Measurements from ENCODE around the gene ACVR1B.

Gene ACVR1B

DNA sequence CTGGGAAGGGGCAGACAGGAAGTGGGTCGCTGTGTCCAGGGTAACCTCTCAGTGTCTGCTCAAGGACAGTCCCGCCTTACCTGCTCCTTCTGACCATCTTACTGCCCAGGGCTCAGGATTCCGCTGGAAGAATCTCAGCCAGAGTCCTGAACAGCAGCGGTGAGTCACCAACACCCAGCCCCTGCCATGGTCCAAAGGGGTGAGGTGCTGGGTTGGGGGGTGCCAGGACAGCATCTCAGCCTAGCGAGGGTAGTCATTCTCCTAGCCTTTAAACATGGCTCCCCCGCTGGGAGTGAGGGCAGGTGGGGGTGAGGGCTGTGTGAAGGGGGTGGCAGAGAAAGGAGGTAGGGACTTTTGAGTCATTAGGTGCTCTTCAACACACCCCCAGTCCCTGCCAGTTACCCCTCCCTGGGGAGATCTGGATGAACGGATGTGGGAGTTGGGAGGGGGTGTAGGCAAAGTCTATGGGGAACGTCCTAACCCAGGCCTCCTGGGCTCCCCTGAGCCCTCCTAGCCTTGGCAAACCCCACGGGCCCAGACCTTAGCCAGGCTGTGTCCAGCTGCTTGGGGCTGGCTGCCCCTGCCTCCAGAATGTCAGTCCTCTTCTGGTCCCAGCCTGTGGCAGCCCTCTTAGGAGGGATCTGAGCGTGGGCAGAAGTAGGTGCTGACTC lies 57.7 kb downstream of the ACVR1B start:
- no peak overlapping the region for H3K27ac ChIP-seq (ENCODE audit: low read length)

DNA sequence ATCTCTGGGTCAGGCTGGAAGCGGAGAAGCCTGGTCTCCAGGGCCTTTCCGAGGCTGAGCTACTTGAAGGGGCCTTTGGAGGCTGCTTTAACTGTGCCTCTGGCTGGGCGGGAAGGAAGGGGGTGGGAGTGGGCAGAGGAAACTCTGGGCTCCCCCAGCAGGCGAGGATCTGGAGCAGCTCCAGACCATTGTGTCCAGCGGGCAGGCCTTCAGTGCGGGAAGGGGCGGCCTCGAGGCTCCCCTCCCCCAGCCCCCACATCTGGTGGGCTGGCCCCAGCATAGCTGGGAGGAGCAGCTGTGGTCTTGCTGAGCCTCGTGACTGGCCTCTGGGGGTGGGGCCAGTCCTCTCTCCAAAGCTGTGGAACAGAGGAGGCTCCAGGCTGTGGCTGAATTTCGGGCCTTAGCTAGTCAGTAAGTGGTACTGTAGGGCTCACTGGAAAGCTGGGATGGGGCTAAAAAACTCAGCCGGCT lies 58.7 kb downstream of the ACVR1B start:
- Histone ChIP-seq H3K9ac (ENCODE audit: low read depth, low read length) (no peak overlapping the region), H3K4me2 (ENCODE audit: insufficient read depth, low read length) (no peak overlapping the region), H3K4me1 (ENCODE audit: insufficient read depth, low read length) (peaks cover 16% of the 10 kb centered on the region), H3K36me3 (ENCODE audit: insufficient read depth, low read length) (no peaks in the 10 kb centered on the region), H3K27ac (ENCODE audit: low read length) (no peak overlapping the region), H3K79me2 (ENCODE audit: insufficient read depth, low read length) (no peaks in the 10 kb centered on the region), H4K20me1 (ENCODE audit: insufficient read depth, low read length) (peaks cover 16% of the 10 kb centered on the region), H2AFZ (ENCODE audit: low read depth, low read length) (no peak overlapping the region), H3K4me3 (ENCODE audit: low read depth in 1 of 2, low read length in 2 of 2) (no peak overlapping the region), H3K9me3 (ENCODE audit: insufficient read depth, low read length, severe bottlenecking) (no peaks in the 10 kb centered on the region), H3K27me3 (ENCODE audit: insufficient read depth, low read length, poor library complexity) (peaks cover 38% of the 10 kb centered on the region)
- DNase-seq (no peak), ATAC-seq (ENCODE audit: insufficient read depth, low read depth) (no peak)
- TF ChIP-seq, protein P1, sequence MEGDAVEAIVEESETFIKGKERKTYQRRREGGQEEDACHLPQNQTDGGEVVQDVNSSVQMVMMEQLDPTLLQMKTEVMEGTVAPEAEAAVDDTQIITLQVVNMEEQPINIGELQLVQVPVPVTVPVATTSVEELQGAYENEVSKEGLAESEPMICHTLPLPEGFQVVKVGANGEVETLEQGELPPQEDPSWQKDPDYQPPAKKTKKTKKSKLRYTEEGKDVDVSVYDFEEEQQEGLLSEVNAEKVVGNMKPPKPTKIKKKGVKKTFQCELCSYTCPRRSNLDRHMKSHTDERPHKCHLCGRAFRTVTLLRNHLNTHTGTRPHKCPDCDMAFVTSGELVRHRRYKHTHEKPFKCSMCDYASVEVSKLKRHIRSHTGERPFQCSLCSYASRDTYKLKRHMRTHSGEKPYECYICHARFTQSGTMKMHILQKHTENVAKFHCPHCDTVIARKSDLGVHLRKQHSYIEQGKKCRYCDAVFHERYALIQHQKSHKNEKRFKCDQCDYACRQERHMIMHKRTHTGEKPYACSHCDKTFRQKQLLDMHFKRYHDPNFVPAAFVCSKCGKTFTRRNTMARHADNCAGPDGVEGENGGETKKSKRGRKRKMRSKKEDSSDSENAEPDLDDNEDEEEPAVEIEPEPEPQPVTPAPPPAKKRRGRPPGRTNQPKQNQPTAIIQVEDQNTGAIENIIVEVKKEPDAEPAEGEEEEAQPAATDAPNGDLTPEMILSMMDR (IDR thresholded peaks at IDR 0.05; ENCODE audit: borderline replicate concordance, extremely low read depth, low read length, poor library complexity, severe bottlenecking) = no peak

More for the DNA sequence above, 57.7 kb downstream of the ACVR1B start:
- peaks cover 17% of the 10 kb centered on the region for H4K20me1 ChIP-seq (ENCODE audit: insufficient read depth, low read length)
- DNase-seq (no peak), ATAC-seq (ENCODE audit: insufficient read depth, low read depth) (no peak)
- H3K27me3 ChIP-seq (ENCODE audit: insufficient read depth, low read length, poor library complexity) = peaks cover 38% of the 10 kb centered on the region
- H3K79me2 ChIP-seq (ENCODE audit: insufficient read depth, low read length) = no peaks in the 10 kb centered on the region
- no peaks in the 10 kb centered on the region for H3K9me3 ChIP-seq (ENCODE audit: insufficient read depth, low read length, severe bottlenecking)
- H3K4me3 ChIP-seq (ENCODE audit: low read depth in 1 of 2, low read length in 2 of 2) = no peak overlapping the region
- H3K9ac ChIP-seq (ENCODE audit: low read depth, low read length) = no peak overlapping the region
- TF ChIP-seq EZH2 (IDR thresholded peaks at IDR 0.05; ENCODE audit: borderline replicate concordance, low read depth, low read length, severe bottlenecking) = no peak
- TF ChIP-seq, protein P1 (IDR thresholded peaks at IDR 0.05; ENCODE audit: borderline replicate concordance, extremely low read depth, low read length, poor library complexity, severe bottlenecking) = no peak
- H2AFZ ChIP-seq (ENCODE audit: low read depth, low read length) = no peak overlapping the region
- H3K4me1 ChIP-seq (ENCODE audit: insufficient read depth, low read length) = peaks cover 16% of the 10 kb centered on the region
- H3K36me3 ChIP-seq (ENCODE audit: insufficient read depth, low read length) = no peaks in the 10 kb centered on the region
- H3K4me2 ChIP-seq (ENCODE audit: insufficient read depth, low read length) = no peak overlapping the region

DNA sequence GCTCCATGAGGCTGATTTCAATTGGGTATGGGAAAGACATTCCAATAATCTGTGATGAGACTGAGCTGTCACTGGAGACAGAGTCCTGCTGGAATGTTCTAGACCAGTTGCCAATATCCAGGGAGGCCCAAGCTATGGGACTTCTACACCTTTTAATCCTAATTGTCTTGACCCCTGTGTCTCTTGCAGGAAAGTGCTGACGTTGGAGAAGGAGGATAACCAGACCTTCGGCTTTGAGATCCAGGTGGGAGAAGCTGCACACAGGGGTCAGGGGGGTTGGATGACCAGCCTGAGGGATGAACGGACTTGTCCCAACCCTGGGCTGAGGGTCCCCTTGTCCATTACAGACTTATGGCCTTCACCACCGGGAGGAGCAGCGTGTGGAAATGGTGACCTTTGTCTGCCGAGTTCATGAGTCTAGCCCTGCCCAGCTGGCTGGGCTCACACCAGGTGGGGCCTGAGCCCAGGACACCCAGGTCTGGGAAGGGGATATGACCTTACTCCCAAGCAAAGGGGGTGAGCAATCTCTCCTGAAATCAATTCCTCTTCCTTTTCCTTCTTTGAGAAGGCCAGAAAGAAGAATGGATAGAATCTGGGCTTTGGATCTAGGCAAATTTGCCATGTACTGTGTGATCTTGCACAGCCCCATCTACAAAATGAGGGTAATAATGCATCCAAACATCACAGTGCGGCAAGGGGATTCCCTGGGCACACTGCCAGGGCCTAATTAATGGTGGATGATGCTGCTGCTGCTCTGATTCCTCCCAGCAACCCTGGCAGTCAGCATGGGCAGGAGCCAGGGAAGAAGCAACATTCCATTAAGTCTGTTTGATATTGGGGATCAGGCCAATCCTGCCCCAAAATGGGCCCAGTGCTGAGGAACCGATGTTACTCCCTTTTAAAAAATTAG lies 59.4 kb downstream of the ACVR1B start:
- H3K79me2 ChIP-seq (ENCODE audit: insufficient read depth, low read length) = no peaks in the 10 kb centered on the region
- H3K36me3 ChIP-seq (ENCODE audit: insufficient read depth, low read length) = no peaks in the 10 kb centered on the region
- peaks cover 22% of the 10 kb centered on the region for H3K4me1 ChIP-seq (ENCODE audit: insufficient read depth, low read length)
- H3K27me3 ChIP-seq (ENCODE audit: insufficient read depth, low read length, poor library complexity) = peaks cover 30% of the 10 kb centered on the region
- TF ChIP-seq, protein P1 (IDR thresholded peaks at IDR 0.05; ENCODE audit: borderline replicate concordance, extremely low read depth, low read length, poor library complexity, severe bottlenecking) = no peak
- no peak overlapping the region for H3K27ac ChIP-seq (ENCODE audit: low read length)
- no peak overlapping the region for H3K4me2 ChIP-seq (ENCODE audit: insufficient read depth, low read length)
- H3K9ac ChIP-seq (ENCODE audit: low read depth, low read length) = no peak overlapping the region
- no peak overlapping the region for H2AFZ ChIP-seq (ENCODE audit: low read depth, low read length)
- no peaks in the 10 kb centered on the region for H3K9me3 ChIP-seq (ENCODE audit: insufficient read depth, low read length, severe bottlenecking)
- no peak for DNase-seq
- no peak for ATAC-seq (ENCODE audit: insufficient read depth, low read depth)
- peaks cover 9% of the 10 kb centered on the region for H4K20me1 ChIP-seq (ENCODE audit: insufficient read depth, low read length)
- no peak overlapping the region for H3K4me3 ChIP-seq (ENCODE audit: low read depth in 1 of 2, low read length in 2 of 2)

Measured in DND-41 (cell line).